ENCODE results near the gene NECTIN1.
"Not testable (repeated sequence)": the region's sequence is repeated elsewhere in the genome, so short reads cannot be mapped to it uniquely, and the experiment has no call there.

NECTIN1 gene

GRCh38 chr11:119615003-119615881, 113.8 kb downstream of the NECTIN1 start:
- no peak for DNase-seq

- DNase-seq, result no peak
Measured at GRCh38 chr11:119614222-119615002, 114.6 kb downstream of the NECTIN1 start.

GRCh38 chr11:119612814-119613213, 116.2 kb downstream of the NECTIN1 start:
- DNase-seq, result no peak

- no peak for DNase-seq
Measured at GRCh38 chr11:119610836-119611426, 118.1 kb downstream of the NECTIN1 start.

GRCh38 chr11:119608781-119609180, 120.2 kb downstream of the NECTIN1 start:
- DNase-seq, result no peak

- DNase-seq, result no peak
Measured at GRCh38 chr11:119608201-119608600, 120.8 kb downstream of the NECTIN1 start.

GRCh38 chr11:119607726-119608125, 121.3 kb downstream of the NECTIN1 start:
- DNase-seq, result no peak

GRCh38 chr11:119605137-119605665, 123.8 kb downstream of the NECTIN1 start:
- no peak for DNase-seq

GRCh38 chr11:119602745-119603373, 126.1 kb downstream of the NECTIN1 start:
- no peak for DNase-seq

GRCh38 chr11:119599864-119600541, 129.0 kb downstream of the NECTIN1 start:
- no peak for DNase-seq

- not testable (repeated sequence) for DNase-seq
Measured at GRCh38 chr11:119595941-119596340, 133.1 kb downstream of the NECTIN1 start.

GRCh38 chr11:119594639-119595249, 134.3 kb downstream of the NECTIN1 start:
- DNase-seq, result no peak

- DNase-seq, result no peak
Measured at GRCh38 chr11:119593346-119593745, 135.7 kb downstream of the NECTIN1 start.

GRCh38 chr11:119592642-119593041, 136.4 kb downstream of the NECTIN1 start:
- DNase-seq, result no peak

GRCh38 chr11:119591836-119592310, 137.1 kb downstream of the NECTIN1 start:
- DNase-seq, result no peak

GRCh38 chr11:119590651-119591351, 138.2 kb downstream of the NECTIN1 start:
- no peak for DNase-seq

GRCh38 chr11:119589001-119589400, 140.0 kb downstream of the NECTIN1 start:
- no peak for DNase-seq

Measured in CD4-positive, alpha-beta T cell treated with Interleukin-15 for 1 hour (primary cell).